ENCODE data around the gene ARHGEF10L. TPM values are rescaled to one million over a fixed set of nuclear protein-coding genes. Genes with fewer than 3 reads are reported as not detected.

The ARHGEF10L gene
- total and polyA plus RNA-seq, 8 donors = 16.8 to 39.6 (median 21.1) TPM

DNA sequence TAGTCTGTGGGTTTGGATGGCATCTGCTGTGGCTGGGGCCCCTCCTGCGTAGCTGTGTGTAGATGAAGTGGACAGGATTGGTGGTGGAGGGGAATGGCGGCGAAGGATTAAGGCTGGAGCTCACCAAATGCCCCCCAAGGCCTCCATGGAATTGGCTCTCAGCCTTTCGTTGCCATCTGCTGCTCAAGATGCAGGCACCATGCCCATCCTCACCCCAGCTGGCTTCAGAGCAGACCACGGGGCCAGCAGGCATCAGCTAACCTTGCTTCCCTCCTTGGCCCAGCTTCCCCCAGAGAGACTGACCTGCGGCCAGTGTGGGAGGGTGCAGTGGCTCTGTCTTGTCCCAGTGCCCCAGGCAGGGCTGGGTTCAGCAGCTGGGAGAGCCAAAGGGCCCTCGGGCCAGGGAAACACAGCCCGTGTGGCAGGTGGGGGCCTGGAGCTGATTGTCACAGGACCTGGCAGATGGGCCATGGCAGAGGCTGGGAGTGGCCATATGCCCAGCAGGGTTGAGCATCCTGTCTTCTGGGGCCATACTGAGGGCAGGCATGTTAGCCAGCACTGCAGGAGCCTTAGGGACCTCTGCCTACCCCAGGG, 148.8 kb downstream of the ARHGEF10L start:
- TF ChIP-seq, protein P1, sequence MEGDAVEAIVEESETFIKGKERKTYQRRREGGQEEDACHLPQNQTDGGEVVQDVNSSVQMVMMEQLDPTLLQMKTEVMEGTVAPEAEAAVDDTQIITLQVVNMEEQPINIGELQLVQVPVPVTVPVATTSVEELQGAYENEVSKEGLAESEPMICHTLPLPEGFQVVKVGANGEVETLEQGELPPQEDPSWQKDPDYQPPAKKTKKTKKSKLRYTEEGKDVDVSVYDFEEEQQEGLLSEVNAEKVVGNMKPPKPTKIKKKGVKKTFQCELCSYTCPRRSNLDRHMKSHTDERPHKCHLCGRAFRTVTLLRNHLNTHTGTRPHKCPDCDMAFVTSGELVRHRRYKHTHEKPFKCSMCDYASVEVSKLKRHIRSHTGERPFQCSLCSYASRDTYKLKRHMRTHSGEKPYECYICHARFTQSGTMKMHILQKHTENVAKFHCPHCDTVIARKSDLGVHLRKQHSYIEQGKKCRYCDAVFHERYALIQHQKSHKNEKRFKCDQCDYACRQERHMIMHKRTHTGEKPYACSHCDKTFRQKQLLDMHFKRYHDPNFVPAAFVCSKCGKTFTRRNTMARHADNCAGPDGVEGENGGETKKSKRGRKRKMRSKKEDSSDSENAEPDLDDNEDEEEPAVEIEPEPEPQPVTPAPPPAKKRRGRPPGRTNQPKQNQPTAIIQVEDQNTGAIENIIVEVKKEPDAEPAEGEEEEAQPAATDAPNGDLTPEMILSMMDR (IDR thresholded peaks at IDR 0.05) = no peak
- H3K4me3 ChIP-seq = no peak overlapping the region
- H3K27ac ChIP-seq = no peak overlapping the region
- H3K9me3 ChIP-seq = no peaks in the 10 kb centered on the region
- peaks cover 0 to 4% of the 10 kb centered on the region in 2 donors for H3K27me3 ChIP-seq
- ATAC-seq (no peak), DNase-seq (no peak)
- intact Hi-C loops (cut with DNase I) = no loop called here
- H3K36me3 ChIP-seq = peaks cover 0 to 53% of the 10 kb centered on the region in 2 donors
- H3K4me1 ChIP-seq = no peaks in the 10 kb centered on the region

DNA sequence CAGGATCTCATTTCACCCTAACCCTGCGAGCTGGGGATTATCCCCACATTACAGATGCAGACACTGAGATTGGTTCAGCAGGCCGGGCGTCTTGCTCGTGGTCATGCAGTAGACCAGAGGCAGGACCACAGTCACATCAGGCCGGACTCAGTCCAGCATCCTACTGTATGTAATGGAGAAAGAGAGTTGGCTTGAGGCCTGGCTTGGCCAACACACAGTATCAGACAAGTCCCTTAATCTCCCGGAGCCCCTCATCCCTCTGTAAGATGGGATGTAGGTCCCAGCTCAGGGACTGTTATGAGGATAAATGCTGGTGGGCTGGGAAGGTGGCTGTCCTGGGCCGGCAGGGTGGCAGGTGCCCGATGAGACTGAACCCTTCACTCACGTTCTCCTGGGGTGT, 149.5 kb downstream of the ARHGEF10L start:
- H3K27me3 ChIP-seq = peaks cover 0 to 4% of the 10 kb centered on the region in 2 donors
- no peaks in the 10 kb centered on the region for H3K9me3 ChIP-seq
- intact Hi-C loops (cut with DNase I) = no loop called here
- no peak overlapping the region for H3K4me3 ChIP-seq
- no peaks in the 10 kb centered on the region for H3K4me1 ChIP-seq
- H3K27ac ChIP-seq = no peak overlapping the region
- TF ChIP-seq, protein P1 (IDR thresholded peaks at IDR 0.05) = no peak
- H3K36me3 ChIP-seq = peaks cover 0 to 59% of the 10 kb centered on the region in 2 donors
- ATAC-seq (no peak), DNase-seq (no peak)

DNA sequence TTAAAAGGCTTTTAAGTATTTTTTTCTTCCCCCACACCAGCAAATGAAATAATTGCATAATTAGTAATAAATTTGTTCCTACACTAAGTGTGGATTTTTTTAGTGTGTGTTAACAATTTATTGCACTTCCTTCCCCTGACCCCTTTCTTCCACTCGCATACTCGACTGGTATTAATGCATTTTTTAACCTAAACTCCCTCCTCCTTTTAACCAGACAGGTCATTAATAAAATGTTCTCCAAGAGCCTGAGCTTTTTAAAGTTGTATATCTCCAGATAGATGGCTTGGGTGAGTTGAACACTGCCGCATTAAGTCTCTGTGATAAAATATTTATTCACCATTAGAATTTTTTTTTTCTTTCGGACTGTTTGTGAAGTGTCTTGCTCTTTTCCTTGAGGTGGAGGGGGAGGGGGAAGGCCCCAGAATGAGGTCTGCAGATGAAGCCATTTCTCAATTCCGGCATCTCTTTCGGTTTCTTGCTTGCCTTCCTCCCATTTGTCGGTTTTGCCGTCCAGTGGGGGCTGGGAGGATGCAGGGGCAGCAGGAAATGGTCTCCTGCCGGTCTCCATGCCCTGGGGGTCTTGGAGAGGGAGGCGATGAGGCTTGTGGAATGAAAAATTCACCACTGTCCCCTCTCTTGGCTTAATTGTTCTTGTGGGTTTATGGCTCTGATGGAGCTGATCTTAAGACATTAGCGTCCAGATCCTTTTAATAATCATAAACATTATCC, 151.6 kb downstream of the ARHGEF10L start:
- Histone ChIP-seq H3K4me1 (no peaks in the 10 kb centered on the region), H3K9me3 (no peaks in the 10 kb centered on the region), H3K27me3 (peaks cover 0 to 4% of the 10 kb centered on the region in 2 donors), H3K27ac (no peak overlapping the region), H3K4me3 (no peak overlapping the region), H3K36me3 (peaks cover 0 to 70% of the 10 kb centered on the region in 2 donors)
- ATAC-seq (no peak), DNase-seq (no peak)
- TF ChIP-seq, protein P1 (IDR thresholded peaks at IDR 0.05) = no peak
- intact Hi-C loops (cut with DNase I) = no loop called here

DNA sequence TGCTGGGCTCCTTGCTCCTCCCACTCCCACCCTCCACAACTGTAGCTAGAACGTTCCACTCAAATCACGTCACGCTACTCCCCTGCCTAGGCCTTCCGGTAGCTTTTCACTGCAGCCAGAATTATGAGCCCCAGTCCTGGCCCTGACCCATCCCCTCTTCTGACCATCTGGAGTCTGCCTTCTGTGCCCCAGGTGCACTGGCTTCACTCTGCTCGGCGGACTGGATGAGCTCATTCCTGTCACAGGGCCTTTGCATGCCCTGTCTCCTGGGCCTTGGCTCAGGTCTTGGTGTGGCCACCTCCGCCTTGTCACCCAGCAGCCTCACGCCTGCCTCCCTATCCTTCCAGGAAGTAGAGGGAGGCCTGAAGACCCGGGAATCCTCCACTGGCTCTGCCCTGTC, 153.1 kb downstream of the ARHGEF10L start:
- ATAC-seq (no peak), DNase-seq (no peak)
- intact Hi-C loops (cut with DNase I) = no loop called here
- TF ChIP-seq, protein P1 (IDR thresholded peaks at IDR 0.05) = no peak
- no peaks in the 10 kb centered on the region for H3K4me1 ChIP-seq
- no peak overlapping the region for H3K27ac ChIP-seq
- H3K9me3 ChIP-seq = no peaks in the 10 kb centered on the region
- H3K4me3 ChIP-seq = no peak overlapping the region
- peaks cover 0 to 4% of the 10 kb centered on the region in 2 donors for H3K27me3 ChIP-seq
- peaks cover 0 to 70% of the 10 kb centered on the region in 2 donors for H3K36me3 ChIP-seq
